Glomerular endothelial cell (primary cell): ENCODE results near the gene C5orf58. TPM values are rescaled to one million over a fixed set of nuclear protein-coding genes. Genes with fewer than 3 reads are reported as not detected.

Experiments used
- DNase-seq: peaks from one replicate; pipeline ENCODE4 v3.0.0-alpha.2; 2011; ENCODE audit warnings: low read depth, low spot score; ENCODE audit errors: extremely low read depth
- total RNA-seq: library from RNA; depleted of rRNA; stranded (reverse); fragments of >200 nt; gene quantifications from 2 replicates; pipeline ENCODE4 v1.2.3, GENCODE V29; 2015

Gene C5orf58
- total RNA-seq, 1 donor from 2014 or later: not detected

- DNase-seq: no peak
Measured at GRCh38 chr5:170252720-170253350, 20.1 kb downstream of the C5orf58 start.

GRCh38 chr5:170254056-170254455 lies 21.3 kb downstream of the C5orf58 start:
- no peak for DNase-seq

- DNase-seq: no peak
Measured at GRCh38 chr5:170256571-170256970, 23.8 kb downstream of the C5orf58 start.

GRCh38 chr5:170257370-170257769 lies 24.6 kb downstream of the C5orf58 start:
- no peak for DNase-seq

GRCh38 chr5:170261528-170262043 lies 28.8 kb downstream of the C5orf58 start:
- DNase-seq: no peak

GRCh38 chr5:170262061-170263045 lies 29.6 kb downstream of the C5orf58 start:
- DNase-seq: no peak

GRCh38 chr5:170263906-170264305 lies 31.1 kb downstream of the C5orf58 start:
- DNase-seq: no peak

GRCh38 chr5:170265522-170265921 lies 32.7 kb downstream of the C5orf58 start:
- no peak for DNase-seq

- DNase-seq: no peak
Measured at GRCh38 chr5:170266570-170267381, 34.0 kb downstream of the C5orf58 start.

- no peak for DNase-seq
Measured at GRCh38 chr5:170267431-170268152, 34.8 kb downstream of the C5orf58 start.

- no peak for DNase-seq
Measured at GRCh38 chr5:170268153-170268689, 35.4 kb downstream of the C5orf58 start.

- no peak for DNase-seq
Measured at GRCh38 chr5:170268884-170269283, 36.1 kb downstream of the C5orf58 start.

GRCh38 chr5:170269579-170269978 lies 36.8 kb downstream of the C5orf58 start:
- no peak for DNase-seq

GRCh38 chr5:170270293-170271069 lies 37.7 kb downstream of the C5orf58 start:
- DNase-seq: no peak

- no peak for DNase-seq
Measured at GRCh38 chr5:170273968-170274710, 41.4 kb downstream of the C5orf58 start.

GRCh38 chr5:170275376-170275994 lies 42.7 kb downstream of the C5orf58 start:
- DNase-seq: no peak

- no peak for DNase-seq
Measured at GRCh38 chr5:170276140-170276539, 43.4 kb downstream of the C5orf58 start.

GRCh38 chr5:170277867-170278281 lies 45.1 kb downstream of the C5orf58 start:
- DNase-seq: no peak
